ENCODE measurements around the gene ATOH8.

ATOH8 gene

GRCh38 chr2:85814802-85815550 is 61.2 kb downstream of the ATOH8 start:
- H3K27ac ChIP-seq = no peak overlapping the region
- TF ChIP-seq CTCF (conservative IDR thresholded peaks at IDR 0.05) = no peak
- TF ChIP-seq ZFX (IDR thresholded peaks at IDR 0.05) = no peak

GRCh38 chr2:85819811-85820510 is 66.2 kb downstream of the ATOH8 start:
- TF ChIP-seq CTCF (conservative IDR thresholded peaks at IDR 0.05) (no peak), ZFX (IDR thresholded peaks at IDR 0.05) (no peak)

GRCh38 chr2:85822766-85823165 is 69.0 kb downstream of the ATOH8 start:
- TF ChIP-seq ZFX (IDR thresholded peaks at IDR 0.05) = no peak
- no peak for TF ChIP-seq CTCF (conservative IDR thresholded peaks at IDR 0.05)
- no peak overlapping the region for H3K27ac ChIP-seq

More at GRCh38 chr2:85819811-85820510, 66.2 kb downstream of the ATOH8 start:
- no peak overlapping the region for H3K27ac ChIP-seq

GRCh38 chr2:85823951-85824350 is 70.2 kb downstream of the ATOH8 start:
- no peak overlapping the region for H3K27ac ChIP-seq
- TF ChIP-seq CTCF (conservative IDR thresholded peaks at IDR 0.05) (no peak), ZFX (IDR thresholded peaks at IDR 0.05) (no peak)

- no peak for TF ChIP-seq ZFX (IDR thresholded peaks at IDR 0.05)
- TF ChIP-seq CTCF (conservative IDR thresholded peaks at IDR 0.05) = peak; percentile 89
- no peak overlapping the region for H3K27ac ChIP-seq
These were observed 73.4 kb downstream of the ATOH8 start for GRCh38 chr2:85826990-85827878.

- H3K27ac ChIP-seq = no peak overlapping the region
These were observed 74.2 kb downstream of the ATOH8 start for GRCh38 chr2:85827879-85828569.

More at GRCh38 chr2:85827879-85828569, 74.2 kb downstream of the ATOH8 start:
- TF ChIP-seq CTCF (conservative IDR thresholded peaks at IDR 0.05) (no peak), ZFX (IDR thresholded peaks at IDR 0.05) (no peak)

Data from C4-2B (cell line).